GM12891 (cell line): Measurements from ENCODE around the gene FFAR4.

Experiments
- DNase-seq: peaks from one replicate; pipeline ENCODE4 v3.0.0; 2011; ENCODE audit warnings: low spot score; ENCODE audit not compliant: insufficient read length
- FAIRE-seq: peaks from 2 replicates; lab custom pipeline; 2011; peaks lifted over from hg19 to GRCh38; lab: Jason Lieb, UNC
- PAX5 ChIP-seq: IDR thresholded peaks from 2 replicates; pipeline ENCODE4 v1.6.1; 2011; ENCODE audit warnings: low read length, moderate library complexity, mild to moderate bottlenecking; ENCODE audit not compliant: insufficient read depth, severe bottlenecking
- POLR2A ChIP-seq: IDR thresholded peaks from 2 replicates; pipeline ENCODE4 v1.6.1; 2011; ENCODE audit warnings: low read depth, low read length, control low read depth
- POLR2AphosphoS5 ChIP-seq: IDR thresholded peaks from 2 replicates; pipeline ENCODE4 v1.6.1; 2011; ENCODE audit warnings: low read depth, low read length, control low read depth
- POU2F2 ChIP-seq: IDR thresholded peaks from 2 replicates; pipeline ENCODE4 v1.6.1; 2011; ENCODE audit warnings: low read depth, mild to moderate bottlenecking, control low read depth, low read length, moderate library complexity
- SPI1 ChIP-seq: IDR thresholded peaks from 2 replicates; pipeline ENCODE4 v1.6.1; 2011; ENCODE audit warnings: low read depth, low read length, control low read depth
- TAF1 ChIP-seq: IDR thresholded peaks from 2 replicates; pipeline ENCODE4 v1.6.1; 2011; ENCODE audit warnings: low read depth, low read length, control low read depth

FFAR4 gene

GRCh38 chr10:93598157-93598556 lies 31.7 kb downstream of the FFAR4 start:
- no peak for FAIRE-seq
- TF ChIP-seq POLR2A (no peak), TAF1 (no peak), POLR2AphosphoS5 (no peak), PAX5 (no peak), POU2F2 (no peak), SPI1 (no peak)

GRCh38 chr10:93599335-93599734 lies 32.9 kb downstream of the FFAR4 start:
- FAIRE-seq (no peak), DNase-seq (no peak)
- TF ChIP-seq POLR2AphosphoS5 (no peak), PAX5 (no peak), POLR2A (no peak), SPI1 (no peak), POU2F2 (no peak), TAF1 (no peak)

More at GRCh38 chr10:93598157-93598556, 31.7 kb downstream of the FFAR4 start:
- no peak for DNase-seq

- FAIRE-seq: no peak
- TF ChIP-seq TAF1: no peak
- no peak for TF ChIP-seq PAX5
- TF ChIP-seq POU2F2: no peak
- TF ChIP-seq SPI1: no peak
- no peak for TF ChIP-seq POLR2AphosphoS5
- no peak for TF ChIP-seq POLR2A
- no peak for DNase-seq
Observed at GRCh38 chr10:93599778-93600177, 33.3 kb downstream of the FFAR4 start.

GRCh38 chr10:93600446-93601145 lies 34.1 kb downstream of the FFAR4 start:
- FAIRE-seq (no peak), DNase-seq (no peak)
- TF ChIP-seq PAX5 (no peak), TAF1 (no peak)

GRCh38 chr10:93601146-93601773 lies 34.8 kb downstream of the FFAR4 start, which contains the start of gene RBP4:
TSS of gene RBP4 (minus strand) at chr10:93601235. CDS start at chr10:93601028, 207 bp downstream.
- DNase-seq: no peak
- no peak for FAIRE-seq
- no peak for TF ChIP-seq SPI1
- TF ChIP-seq PAX5: no peak
- TF ChIP-seq POU2F2: no peak
- TF ChIP-seq POLR2AphosphoS5: no peak
- TF ChIP-seq POLR2A: no peak
- TF ChIP-seq TAF1: no peak

GRCh38 chr10:93601774-93602162 lies 35.3 kb downstream of the FFAR4 start:
- DNase-seq: no peak
- TF ChIP-seq POU2F2: no peak
- TF ChIP-seq SPI1: no peak
- no peak for TF ChIP-seq PAX5
- no peak for TF ChIP-seq POLR2AphosphoS5
- no peak for TF ChIP-seq POLR2A
- TF ChIP-seq TAF1: no peak
- FAIRE-seq: no peak

- DNase-seq: no peak
- no peak for FAIRE-seq
- no peak for TF ChIP-seq SPI1
- TF ChIP-seq POLR2AphosphoS5: no peak
- TF ChIP-seq TAF1: no peak
- no peak for TF ChIP-seq POLR2A
- TF ChIP-seq POU2F2: no peak
- TF ChIP-seq PAX5: no peak
Observed at GRCh38 chr10:93603023-93603422, 36.6 kb downstream of the FFAR4 start.

- no peak for DNase-seq
- TF ChIP-seq SPI1 (no peak), POLR2AphosphoS5 (no peak), PAX5 (no peak), POLR2A (no peak), POU2F2 (no peak), TAF1 (no peak)
- FAIRE-seq: no peak
Observed at GRCh38 chr10:93604146-93604545, 37.7 kb downstream of the FFAR4 start.

GRCh38 chr10:93608421-93608820 lies 42.0 kb downstream of the FFAR4 start:
- DNase-seq (no peak), FAIRE-seq (no peak)
- TF ChIP-seq SPI1: no peak
- TF ChIP-seq POLR2A: no peak
- no peak for TF ChIP-seq TAF1
- TF ChIP-seq POLR2AphosphoS5: no peak
- no peak for TF ChIP-seq PAX5
- TF ChIP-seq POU2F2: no peak

GRCh38 chr10:93612311-93612710 lies 45.8 kb downstream of the FFAR4 start, which contains the start of gene PDE6C:
TSS of gene PDE6C (plus strand) at chr10:93612537. CDS start at chr10:93612726, 189 bp downstream.
- no peak for TF ChIP-seq POU2F2
- no peak for TF ChIP-seq SPI1
- no peak for TF ChIP-seq PAX5
- TF ChIP-seq TAF1: no peak
- TF ChIP-seq POLR2AphosphoS5: no peak
- TF ChIP-seq POLR2A: no peak
- FAIRE-seq (no peak), DNase-seq (no peak)
